Esophagus muscularis mucosa (tissue), 4 donors: ENCODE results near the gene EMILIN1. TPM values are rescaled to one million over a fixed set of nuclear protein-coding genes. Genes with fewer than 3 reads are reported as not detected.

Experiments
- DNase-seq: peaks from one replicate; pipeline ENCODE4 v3.0.0-alpha.2; 2017; ENCODE audit errors: extremely low spot score
- H3K27ac ChIP-seq, 4 donors: fragments of 200-600 bp; sonication (generic); replicated peaks in 1 of 4; 1 replicate in 3 of 4; 2 replicates in 1 of 4; pipeline ENCODE4 v1.5.1; 2016 to 2019; ENCODE audit warnings: mild to moderate bottlenecking in 1 of 4
- H3K27me3 ChIP-seq, 4 donors: fragments of 200-600 bp; sonication (generic); one replicate each; pipeline versions ENCODE4 v1.5.1 to v1.6.0; 2016 to 2019
- H3K36me3 ChIP-seq, 4 donors: fragments of 200-600 bp; sonication (generic); one replicate each; pipeline ENCODE4 v1.5.1; 2016 to 2019
- H3K4me1 ChIP-seq, 4 donors: fragments of 200-600 bp; sonication (generic); one replicate each; pipeline ENCODE4 v1.5.1; 2016 to 2019
- H3K4me3 ChIP-seq, 4 donors: fragments of 200-600 bp; sonication (generic); 1 replicate in 2 of 4; 2 replicates in 2 of 4; pipeline ENCODE4 v1.5.1; 2016 to 2019; ENCODE audit warnings: mild to moderate bottlenecking in 4 of 4, moderate library complexity in 1 of 4
- H3K9me3 ChIP-seq, 4 donors: fragments of 200-600 bp; sonication (generic); 1 replicate in 3 of 4; 2 replicates in 1 of 4; pipeline ENCODE4 v1.5.1; 2016 to 2019
- CTCF ChIP-seq, 3 experiments: fragments of 200-600 bp in 2 of 3; fragments of 450-650 bp in 1 of 3; sonication (generic) in 2 of 3; IDR thresholded peaks; one replicate each; pipeline ENCODE4 v1.5.1; 2017 to 2019; ENCODE audit warnings: antibody characterized with exemption in 3 of 3, mild to moderate bottlenecking in 2 of 3, moderate library complexity in 1 of 3
- EP300 ChIP-seq: sonication (generic); formaldehyde crosslinking; IDR thresholded peaks from one replicate; pipeline ENCODE4 v1.6.1; 2017; ENCODE audit warnings: antibody characterized with exemption
- POLR2A ChIP-seq: fragments of 450-650 bp; IDR thresholded peaks from one replicate; pipeline ENCODE4 v1.6.1; 2017; ENCODE audit warnings: antibody characterized with exemption, moderate library complexity, mild to moderate bottlenecking, low read depth
- POLR2AphosphoS5 ChIP-seq, 2 donors: sonication (generic); formaldehyde crosslinking; IDR thresholded peaks; one replicate each; pipeline ENCODE4 v1.6.1; 2017; ENCODE audit warnings: antibody characterized with exemption in 2 of 2
- WGBS: methylation state at CpG from one replicate; pipeline ENCODE4 v1.1.5; 2018; 5-methylcytosine and 5-hydroxymethylcytosine counted together
- intact Hi-C: fragments of 100-400 bp; cut with DNase I; formaldehyde crosslinking; loops from one replicate; pipeline ENCODE4 v1.15.1; 2023
- total RNA-seq, 4 donors: library from RNA; depleted of rRNA; stranded (reverse); fragments of >200 nt; gene quantifications; one replicate each; pipeline versions ENCODE4 v1.1.0 to v1.2.1, GENCODE V29; 2016

The EMILIN1 gene
- total RNA-seq, 4 donors from 2014 or later, result 126 to 288 (median 168) TPM

GRCh38 chr2:27095427-27095744 is 17.0 kb downstream of the EMILIN1 start:
- WGBS, result 100% methylated on average over 1 of the region's 2 CpGs
- no peaks in the 10 kb centered on the region for H3K9me3 ChIP-seq
- intact Hi-C loops, result loop anchor here (5.0 kb wide), 1 partner anchor 97 kb away; no protein-coding TSS in a partner anchor
- DNase-seq, result no peak
- H3K36me3 ChIP-seq, result peaks cover 0 to 18% (median 6%) of the 10 kb centered on the region in 4 donors
- TF ChIP-seq POLR2AphosphoS5 (IDR thresholded peaks at IDR 0.05) (no peak), EP300 (no peak), POLR2A (no peak), CTCF (IDR thresholded peaks at IDR 0.05) (no peak)
- H3K4me1 ChIP-seq, result peaks cover 11 to 13% (median 12%) of the 10 kb centered on the region in 4 donors
- no peak overlapping the region for H3K27ac ChIP-seq
- no peak overlapping the region for H3K4me3 ChIP-seq
- H3K27me3 ChIP-seq, result no peaks in the 10 kb centered on the region

- no peak overlapping the region for H3K27ac ChIP-seq
- H3K4me3 ChIP-seq, result peak overlapping the region; percentile 42 to 57 (median 46)
- intact Hi-C loops, result loop anchor here (5.0 kb wide), 1 partner anchor 96 kb away; no protein-coding TSS in a partner anchor
- H3K36me3 ChIP-seq, result peaks cover 0 to 18% (median 6%) of the 10 kb centered on the region in 4 donors
- peaks cover 11 to 13% (median 12%) of the 10 kb centered on the region in 4 donors for H3K4me1 ChIP-seq
- TF ChIP-seq CTCF (IDR thresholded peaks at IDR 0.05) (no peak), POLR2AphosphoS5 (IDR thresholded peaks at IDR 0.05) (peak in 1 of 2 donors; percentile 67), POLR2A (no peak), EP300 (no peak)
- 26% methylated on average over 17 of the region's 18 CpGs for WGBS
- no peak for DNase-seq
- H3K9me3 ChIP-seq, result no peaks in the 10 kb centered on the region
- no peaks in the 10 kb centered on the region for H3K27me3 ChIP-seq
Measured at GRCh38 chr2:27095745-27096651, 17.6 kb downstream of the EMILIN1 start.

GRCh38 chr2:27096748-27097297 is 18.4 kb downstream of the EMILIN1 start:
- TF ChIP-seq CTCF (IDR thresholded peaks at IDR 0.05) (no peak), EP300 (no peak), POLR2AphosphoS5 (IDR thresholded peaks at IDR 0.05) (no peak), POLR2A (no peak)
- intact Hi-C loops, result loop anchor here (5.0 kb wide), 1 partner anchor 95 kb away; no protein-coding TSS in a partner anchor
- WGBS, result 68% methylated on average over 3 of the region's 3 CpGs

GRCh38 chr2:27097341-27097740 is 18.9 kb downstream of the EMILIN1 start:
- no peak overlapping the region for H3K4me3 ChIP-seq
- H3K27ac ChIP-seq, result no peak overlapping the region
- H3K36me3 ChIP-seq, result peaks cover 0 to 15% (median 6%) of the 10 kb centered on the region in 4 donors
- H3K4me1 ChIP-seq, result peaks cover 11 to 13% (median 12%) of the 10 kb centered on the region in 4 donors
- TF ChIP-seq POLR2AphosphoS5 (IDR thresholded peaks at IDR 0.05), result no peak
- TF ChIP-seq POLR2A, result no peak
- TF ChIP-seq CTCF (IDR thresholded peaks at IDR 0.05), result no peak
- no peak for TF ChIP-seq EP300
- 87% methylated on average over 13 of the region's 14 CpGs for WGBS
- no peak for DNase-seq
- H3K9me3 ChIP-seq, result no peaks in the 10 kb centered on the region
- intact Hi-C loops, result loop anchor here (5.0 kb wide), 1 partner anchor 95 kb away; no protein-coding TSS in a partner anchor
- H3K27me3 ChIP-seq, result no peaks in the 10 kb centered on the region

More at GRCh38 chr2:27096748-27097297, 18.4 kb downstream of the EMILIN1 start:
- peaks cover 11 to 13% (median 12%) of the 10 kb centered on the region in 4 donors for H3K4me1 ChIP-seq
- H3K27me3 ChIP-seq, result no peaks in the 10 kb centered on the region
- no peak overlapping the region for H3K27ac ChIP-seq
- DNase-seq, result no peak
- H3K4me3 ChIP-seq, result no peak overlapping the region
- H3K9me3 ChIP-seq, result no peaks in the 10 kb centered on the region
- peaks cover 0 to 18% (median 6%) of the 10 kb centered on the region in 4 donors for H3K36me3 ChIP-seq
